NCI-H1105 (cell line): ENCODE results near the gene MDH2.
"Not testable (repeated sequence)": the region's sequence is repeated elsewhere in the genome, so short reads cannot be mapped to it uniquely, and the experiment has no call there.

Experiments used
- DNase-seq: peaks from one replicate; lab custom pipeline; 2025; lab: John Stamatoyannopoulos, UW

MDH2 gene

DNA sequence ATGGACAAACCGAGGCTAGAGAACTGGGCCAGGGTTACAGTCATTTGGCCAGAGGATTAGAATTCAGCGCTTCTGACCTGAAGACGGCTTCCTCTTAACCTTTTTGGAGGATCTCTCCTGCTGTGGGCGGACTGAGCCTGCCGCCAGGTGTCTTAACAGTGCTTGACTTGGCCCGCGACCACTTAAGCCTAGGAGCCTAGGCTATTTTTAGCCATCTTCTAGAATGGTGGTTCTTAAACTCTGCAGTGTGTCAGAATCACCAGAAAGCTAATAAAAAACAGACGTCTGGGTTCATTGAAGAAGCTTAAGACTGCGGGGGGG, 722 bp downstream of the MDH2 start:
- no peak for DNase-seq

DNA sequence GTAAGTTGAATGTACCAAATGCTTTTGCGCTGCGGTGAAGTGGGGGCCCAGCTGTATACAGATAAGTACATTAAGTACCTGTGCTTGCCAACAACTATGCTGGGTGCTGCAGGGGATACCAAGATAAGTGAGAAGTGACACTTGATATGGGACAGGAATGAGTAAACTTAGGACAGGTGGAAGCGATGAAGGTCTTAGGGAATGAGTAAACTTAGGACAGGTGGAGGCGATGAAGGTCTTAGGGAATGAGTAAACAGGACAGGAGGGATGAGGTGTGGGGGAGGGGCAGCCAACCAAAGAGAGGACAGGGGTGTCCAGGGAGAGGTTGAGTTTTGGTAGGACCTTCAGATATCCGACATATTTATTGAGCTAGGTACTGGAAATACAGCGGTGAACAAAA, 1.4 kb downstream of the MDH2 start:
- no peak for DNase-seq

DNA sequence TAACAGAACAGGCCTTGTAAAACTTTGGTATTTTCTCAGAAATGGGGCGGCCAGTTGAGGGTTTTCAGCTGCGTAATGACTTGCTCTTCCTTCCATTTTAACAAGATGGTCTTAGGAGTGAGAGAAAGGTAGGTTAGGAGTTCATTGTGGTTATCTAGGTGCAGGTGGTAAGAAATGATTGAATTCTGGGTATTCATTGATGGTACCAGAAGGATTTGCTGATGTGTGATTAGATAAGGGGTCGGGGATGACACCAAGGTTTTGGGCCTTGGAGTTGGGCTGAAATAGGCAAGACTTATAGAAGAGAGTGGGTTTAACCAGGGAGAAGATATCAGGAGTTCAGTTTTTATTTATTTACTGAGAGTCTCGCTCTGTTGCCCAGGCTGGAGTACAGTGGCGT, 2.6 kb downstream of the MDH2 start:
- DNase-seq, result no peak

DNA sequence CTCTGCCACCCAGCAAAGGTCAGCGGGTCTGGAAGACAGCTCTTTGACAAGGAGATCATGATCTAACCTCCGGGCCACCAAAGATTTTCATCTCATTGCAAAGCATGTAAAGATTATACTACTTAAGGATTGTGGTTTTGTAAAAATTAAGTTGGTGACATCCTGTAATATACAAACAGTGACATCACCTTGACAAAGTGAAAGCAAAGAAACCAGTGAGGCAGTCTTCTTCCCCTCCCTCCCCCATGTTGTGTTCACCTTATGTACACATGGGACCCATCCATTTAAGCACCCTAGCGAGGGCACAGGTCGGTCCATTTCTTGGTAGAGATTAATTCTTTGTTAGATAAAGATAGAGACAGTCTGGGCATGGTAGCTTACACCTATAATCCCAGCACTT, 3.9 kb downstream of the MDH2 start:
- no peak for DNase-seq

DNA sequence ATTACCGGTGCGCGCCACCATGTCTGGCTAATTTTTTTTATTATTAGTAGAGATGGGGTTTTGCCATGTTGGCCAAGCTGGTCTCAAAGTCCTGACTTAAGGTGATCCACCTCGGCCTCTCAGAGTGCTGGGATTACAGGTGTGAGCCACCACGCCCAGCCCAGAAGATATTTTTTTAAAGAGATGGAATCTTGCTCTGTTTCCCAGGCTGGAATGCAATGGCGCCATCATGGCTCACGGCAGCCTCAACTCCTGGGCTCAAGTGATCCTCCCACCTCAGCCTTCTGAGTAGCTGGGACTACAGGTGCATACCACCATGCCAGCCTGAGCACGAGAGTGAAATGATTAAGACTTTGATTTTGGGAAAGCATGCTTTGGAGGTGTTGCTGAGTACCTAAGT, 4.8 kb downstream of the MDH2 start:
- not testable (repeated sequence) for DNase-seq

DNA sequence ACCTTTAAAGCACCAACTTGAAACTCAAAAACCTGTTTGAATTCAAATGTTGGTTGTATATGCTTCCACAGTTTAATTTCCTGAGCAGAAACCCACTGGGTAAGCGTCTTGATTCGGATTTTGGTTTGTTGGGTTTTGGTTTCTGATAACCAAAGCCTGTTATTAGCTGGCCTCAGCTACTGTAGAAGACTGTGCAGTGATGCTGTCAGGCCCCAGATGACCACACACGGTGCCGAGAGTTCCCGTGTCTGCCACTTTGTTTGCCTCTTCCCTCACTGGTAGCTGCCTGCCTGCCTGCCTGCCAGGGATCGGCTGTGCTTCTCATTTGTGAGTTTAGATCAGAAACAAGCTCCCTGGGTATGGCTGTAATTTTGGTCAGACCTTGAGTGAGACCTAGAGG, 5.6 kb downstream of the MDH2 start:
- DNase-seq, result no peak

DNA sequence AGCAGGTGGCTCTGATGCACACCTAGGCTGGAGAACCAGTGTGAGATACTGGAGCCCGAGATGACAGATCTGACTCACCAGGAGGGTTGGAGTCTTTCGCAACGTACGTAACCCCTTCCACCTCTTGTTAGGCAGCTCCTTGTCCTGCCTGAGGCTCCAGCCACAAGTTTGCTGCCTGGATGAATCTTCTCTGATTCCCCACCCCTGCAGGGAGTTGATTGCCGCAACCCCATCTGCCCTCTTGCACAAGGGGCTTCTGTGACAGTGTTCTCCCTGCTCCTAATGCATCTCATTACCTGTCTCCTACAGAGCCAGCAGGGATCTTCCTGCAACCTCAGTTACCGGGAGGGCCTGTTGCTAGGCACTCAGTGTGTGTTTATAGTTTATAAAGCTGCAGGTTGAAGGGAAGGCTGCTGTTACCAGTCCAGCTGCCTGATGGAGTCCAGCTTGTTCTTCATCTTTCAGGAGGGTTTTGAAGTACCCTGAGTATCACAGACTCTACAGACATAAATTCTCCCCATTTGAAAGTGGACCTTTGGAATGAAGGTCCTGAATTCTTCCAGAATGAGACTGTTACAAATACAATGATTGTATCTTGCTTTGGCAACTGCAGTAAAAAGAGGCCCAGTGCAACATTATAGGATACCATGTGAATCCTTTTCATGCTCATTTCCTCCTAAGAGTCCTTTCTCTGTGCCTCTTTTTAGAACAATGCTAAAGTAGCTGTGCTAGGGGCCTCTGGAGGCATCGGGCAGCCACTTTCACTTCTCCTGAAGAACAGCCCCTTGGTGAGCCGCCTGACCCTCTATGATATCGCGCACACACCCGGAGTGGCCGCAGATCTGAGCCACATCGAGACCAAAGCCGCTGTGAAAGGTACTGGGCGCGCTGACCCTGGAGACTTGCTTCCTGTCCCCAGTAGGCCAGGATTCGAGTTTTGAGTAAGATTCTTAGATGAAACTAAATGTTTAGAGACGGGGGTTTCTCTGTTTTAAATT, 6.5 kb downstream of the MDH2 start:
- DNase-seq, result no peak

DNA sequence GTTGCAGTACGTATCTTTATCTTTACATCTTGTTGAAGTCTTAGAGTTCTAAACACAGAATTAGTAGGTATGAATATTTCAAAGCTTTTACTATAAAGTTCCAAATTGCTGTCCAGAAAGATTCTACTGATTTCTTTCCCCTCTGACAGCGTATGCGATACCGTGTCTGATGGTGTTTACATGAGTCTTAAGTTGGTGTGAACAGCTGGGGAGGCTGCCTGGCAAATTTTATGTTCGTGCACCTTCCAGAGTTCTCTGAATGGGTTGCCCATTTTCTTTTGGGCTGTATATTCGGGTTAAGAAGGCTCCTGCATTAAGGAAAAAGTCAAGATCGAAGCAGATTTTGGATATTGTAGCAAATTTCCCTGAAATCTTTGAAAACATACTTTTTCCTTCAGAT, 8.3 kb downstream of the MDH2 start:
- no peak for DNase-seq

DNA sequence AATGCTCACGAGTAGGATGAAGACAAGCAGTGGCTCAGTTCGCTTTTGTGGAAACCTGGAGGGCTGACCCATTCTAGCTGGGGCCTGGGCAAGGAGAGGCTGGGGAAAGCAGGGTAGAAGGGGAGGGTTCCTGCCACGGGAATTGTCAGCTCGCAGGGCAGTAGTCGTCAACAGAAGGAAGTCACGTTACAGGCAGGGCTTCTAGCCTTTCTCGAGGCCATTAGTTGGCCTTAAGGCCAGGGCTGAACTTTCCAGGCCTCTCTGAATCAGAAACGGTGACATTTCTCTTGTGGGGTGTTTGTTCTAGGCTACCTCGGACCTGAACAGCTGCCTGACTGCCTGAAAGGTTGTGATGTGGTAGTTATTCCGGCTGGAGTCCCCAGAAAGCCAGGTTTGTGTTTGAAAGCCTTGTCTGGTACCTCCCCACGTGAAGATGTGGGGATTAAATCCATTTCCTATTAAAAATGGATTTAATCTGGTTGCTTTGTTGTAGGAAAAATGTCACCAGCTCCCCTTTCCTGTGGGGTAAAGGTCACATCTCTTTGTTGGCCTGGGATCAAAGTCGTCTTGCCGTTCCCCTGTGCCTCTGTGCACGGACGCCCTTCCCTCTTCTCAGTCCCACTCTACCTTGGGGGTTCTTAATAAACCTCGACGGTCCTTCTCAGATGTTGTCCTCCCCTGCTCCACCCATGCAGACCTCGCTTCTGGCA, 9.4 kb downstream of the MDH2 start:
- no peak for DNase-seq

DNA sequence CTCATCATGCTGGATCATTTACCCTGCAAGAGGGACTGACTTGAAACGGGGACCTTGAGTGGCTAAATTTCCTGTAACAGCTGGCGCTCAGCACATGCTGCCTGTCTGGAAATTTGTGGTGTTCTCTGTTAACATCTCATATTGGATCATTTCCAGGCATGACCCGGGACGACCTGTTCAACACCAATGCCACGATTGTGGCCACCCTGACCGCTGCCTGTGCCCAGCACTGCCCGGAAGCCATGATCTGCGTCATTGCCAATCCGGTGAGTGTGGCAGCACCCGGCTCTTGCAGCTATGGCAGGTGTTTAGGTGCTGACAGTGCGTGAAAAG, 9.9 kb downstream of the MDH2 start:
- no peak for DNase-seq

DNA sequence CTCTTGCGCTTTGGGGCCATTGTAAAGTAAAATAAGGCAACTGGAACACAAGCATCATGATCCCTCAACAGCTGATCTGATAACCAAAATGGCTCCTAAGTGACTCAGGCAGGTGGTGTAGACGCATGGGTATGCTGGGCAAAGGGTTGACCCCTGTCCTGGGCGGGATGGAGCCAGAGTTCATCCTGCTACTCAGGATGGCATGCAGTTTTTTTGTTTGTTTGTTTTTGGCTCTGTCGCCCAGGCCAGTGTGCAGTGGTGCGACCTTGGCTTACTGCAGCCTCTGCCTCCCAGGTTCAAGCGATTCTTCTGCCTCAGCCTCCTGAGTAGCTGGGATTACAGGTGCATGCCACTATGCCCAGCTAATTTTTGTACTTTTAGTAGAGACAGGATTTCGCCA, 10.8 kb downstream of the MDH2 start:
- not testable (repeated sequence) for DNase-seq

DNA sequence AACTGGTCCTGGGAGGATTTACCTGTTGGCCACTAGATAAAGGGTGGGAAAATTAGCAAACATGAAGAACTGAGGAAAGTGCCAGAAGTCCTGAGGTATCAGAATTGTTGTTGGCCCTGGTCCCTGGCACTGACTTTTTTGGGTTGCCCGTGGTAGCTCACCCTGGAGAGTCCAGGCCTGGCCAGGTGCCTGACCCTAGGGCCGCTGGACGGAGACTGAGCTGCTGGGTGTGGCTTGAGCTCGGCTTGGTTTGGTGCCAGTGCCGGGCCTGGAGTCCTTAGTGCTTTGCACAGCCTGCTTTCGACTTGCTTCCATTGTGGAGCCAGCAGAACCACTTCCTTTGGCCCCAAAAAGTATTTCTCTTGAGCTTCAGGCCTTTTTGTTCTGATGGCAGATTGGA, 12.9 kb downstream of the MDH2 start:
- DNase-seq, result no peak

DNA sequence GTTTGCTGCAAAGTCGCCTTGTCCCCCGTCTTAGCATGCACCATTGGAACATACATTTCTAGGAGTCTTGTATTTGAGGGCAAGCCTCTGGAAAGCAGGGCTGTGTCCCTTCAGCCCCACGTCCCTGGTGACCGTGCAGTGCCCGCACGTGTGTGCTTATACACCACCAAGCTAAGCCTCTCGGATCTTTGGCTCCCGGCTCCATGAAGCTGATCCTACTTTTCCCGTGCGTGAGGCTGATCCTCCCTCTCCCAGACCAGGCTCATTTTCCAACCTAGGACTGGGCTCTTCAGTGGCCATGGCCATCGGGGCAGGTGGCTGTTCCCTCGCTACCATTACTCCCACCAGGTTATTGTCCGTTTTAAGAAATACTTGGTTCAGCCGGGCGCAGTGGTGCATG, 14.3 kb downstream of the MDH2 start:
- no peak for DNase-seq

DNA sequence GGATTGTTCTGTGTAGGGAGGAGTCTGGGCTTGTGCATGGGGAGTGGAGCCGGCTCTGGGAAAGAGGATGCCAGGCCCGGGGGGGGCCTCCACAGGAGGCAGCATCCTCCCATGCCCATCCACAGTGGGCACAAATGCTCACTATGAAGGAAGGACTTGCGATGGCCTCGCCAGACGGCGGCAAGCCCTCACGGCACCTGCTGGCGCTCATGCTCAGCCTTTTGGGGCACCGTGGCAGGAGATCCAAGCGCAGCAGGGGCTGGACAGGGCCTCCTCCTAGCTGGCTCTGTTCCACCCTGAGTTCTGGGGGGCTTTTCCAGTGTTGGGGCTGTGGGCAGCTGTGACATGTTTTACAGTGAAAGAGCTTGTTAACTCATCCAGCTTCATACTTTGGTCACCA, 15.2 kb downstream of the MDH2 start:
- no peak for DNase-seq

DNA sequence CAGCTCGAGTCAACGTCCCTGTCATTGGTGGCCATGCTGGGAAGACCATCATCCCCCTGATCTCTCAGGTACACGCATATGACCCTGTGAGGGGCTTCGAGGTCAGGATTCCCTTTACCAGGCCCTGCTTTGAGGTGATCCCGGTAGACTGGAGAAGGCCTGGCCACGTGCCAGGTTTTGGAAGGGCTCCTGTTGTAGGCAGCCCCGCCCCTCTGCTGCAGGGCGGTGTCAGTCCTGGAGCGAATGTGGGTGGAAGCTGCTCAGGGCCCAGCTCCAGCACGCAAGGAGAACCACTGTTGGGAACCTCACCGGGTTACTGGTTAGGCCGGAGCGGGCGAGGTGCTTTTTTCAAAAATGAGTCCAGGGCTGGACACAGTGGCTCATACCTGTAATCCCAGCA, 15.6 kb downstream of the MDH2 start:
- DNase-seq, result peak; percentile 30

DNA sequence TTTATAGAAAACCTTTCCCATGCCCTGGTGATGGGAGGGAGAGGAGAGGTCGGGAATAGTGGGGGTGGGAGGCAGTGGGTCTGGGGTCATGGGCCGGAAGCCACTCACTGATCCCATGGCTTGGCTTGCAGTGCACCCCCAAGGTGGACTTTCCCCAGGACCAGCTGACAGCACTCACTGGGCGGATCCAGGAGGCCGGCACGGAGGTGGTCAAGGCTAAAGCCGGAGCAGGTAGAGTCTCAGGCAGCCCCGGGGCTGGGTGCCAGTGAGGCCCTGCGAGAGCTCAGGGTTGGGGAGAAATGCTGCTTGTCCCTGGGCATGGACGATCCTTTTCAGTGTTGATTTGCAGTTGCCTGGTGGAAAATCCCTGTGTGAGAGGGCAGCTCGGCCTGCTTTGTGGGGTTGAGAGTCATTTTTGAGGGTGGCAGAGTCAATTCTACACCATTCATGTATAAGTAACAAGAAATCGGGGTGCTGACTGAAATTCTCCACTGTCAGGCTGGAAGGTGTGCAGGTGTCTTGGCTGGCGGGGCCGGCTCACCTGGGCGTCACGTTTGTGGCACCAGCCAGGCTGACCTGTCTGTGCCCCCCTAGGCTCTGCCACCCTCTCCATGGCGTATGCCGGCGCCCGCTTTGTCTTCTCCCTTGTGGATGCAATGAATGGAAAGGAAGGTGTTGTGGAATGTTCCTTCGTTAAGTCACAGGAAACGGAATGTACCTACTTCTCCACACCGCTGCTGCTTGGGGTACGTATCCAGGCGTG, 16.5 kb downstream of the MDH2 start:
- DNase-seq, result no peak

DNA sequence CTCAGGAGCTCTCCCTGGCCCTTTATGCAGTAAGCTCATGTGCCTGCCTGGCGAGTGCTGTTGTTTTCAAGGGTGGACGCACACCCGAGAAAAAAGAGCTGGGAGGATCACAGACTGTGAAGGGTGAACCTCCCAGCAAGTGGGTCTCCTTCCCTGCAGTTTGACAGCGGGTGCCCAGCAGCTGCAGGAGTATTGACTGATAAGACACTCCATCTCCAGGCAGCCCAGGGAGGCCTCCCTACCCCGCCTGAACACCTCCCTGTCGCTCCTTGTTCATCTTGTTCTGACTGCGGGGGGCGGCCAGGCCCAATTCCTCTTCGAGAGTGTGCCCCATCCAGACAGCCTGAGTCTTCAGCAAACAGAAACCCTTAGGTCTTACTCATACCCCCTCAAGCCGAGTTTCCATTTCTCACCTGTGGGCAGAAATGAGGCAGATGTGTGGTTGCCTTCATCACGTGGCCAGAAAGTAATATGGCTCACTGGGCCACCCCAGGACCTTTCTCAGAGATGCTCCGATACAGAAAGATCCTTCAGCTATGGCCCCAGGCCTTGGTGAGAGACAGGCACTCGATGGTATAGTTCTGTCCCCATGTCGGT, 17.2 kb downstream of the MDH2 start:
- no peak for DNase-seq

DNA sequence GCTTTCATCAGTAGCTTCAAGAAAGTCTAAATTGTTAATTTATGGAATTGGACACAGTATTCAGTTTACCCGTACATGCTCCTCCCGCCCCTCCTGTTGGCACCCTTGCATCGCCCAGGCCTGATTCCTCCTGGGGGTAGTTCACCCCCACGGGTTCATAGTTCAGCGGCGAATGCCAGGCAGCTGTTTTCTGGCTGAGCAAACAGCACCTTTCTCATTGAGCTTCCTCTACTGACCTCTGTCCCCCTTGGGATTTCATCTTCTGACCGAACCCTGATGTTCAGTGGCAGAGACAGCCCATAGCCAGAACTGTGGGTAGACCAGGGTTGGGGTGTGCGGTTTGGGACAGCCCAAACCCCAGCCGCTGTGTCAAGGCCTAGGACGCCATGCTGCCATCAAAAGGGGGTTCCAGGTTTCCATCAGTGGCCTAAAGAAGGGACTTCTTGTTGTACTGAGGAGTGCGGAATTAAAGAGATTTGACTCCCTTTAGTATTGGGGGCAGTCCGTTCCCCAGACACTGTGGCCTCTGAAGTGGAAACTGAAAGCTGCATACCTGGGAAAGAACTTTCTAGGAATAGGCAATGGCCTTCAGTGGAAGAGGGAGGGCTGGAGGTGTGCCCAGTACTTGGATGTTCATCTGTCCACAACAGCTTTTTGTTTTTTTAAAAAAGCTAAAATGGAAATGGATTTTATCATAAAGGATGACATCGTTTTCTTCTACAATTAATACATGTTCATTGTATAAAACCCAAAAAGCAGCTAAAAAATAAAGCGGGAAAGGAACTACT, 19.0 kb downstream of the MDH2 start:
- no peak for DNase-seq

DNA sequence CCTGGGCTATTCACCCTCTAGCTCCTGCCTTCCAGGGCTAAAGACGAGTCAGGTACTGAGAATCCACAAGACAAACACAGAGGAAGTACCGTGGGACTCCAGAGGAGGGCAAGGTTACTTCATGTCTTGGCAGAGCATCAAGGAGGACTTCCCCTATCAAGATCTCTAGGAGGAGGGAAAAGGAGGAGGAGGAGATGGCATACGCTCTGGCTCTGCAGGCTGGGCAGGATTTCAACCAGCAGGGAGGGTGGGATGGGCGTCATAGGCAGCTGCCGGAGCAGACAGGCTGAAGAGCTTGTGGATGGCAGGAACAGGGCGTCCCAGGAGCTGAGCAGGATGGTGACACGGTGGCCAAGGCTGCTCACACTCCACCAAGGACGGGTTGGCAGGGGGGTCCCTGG, 21.3 kb downstream of the MDH2 start:
- no peak for DNase-seq

DNA sequence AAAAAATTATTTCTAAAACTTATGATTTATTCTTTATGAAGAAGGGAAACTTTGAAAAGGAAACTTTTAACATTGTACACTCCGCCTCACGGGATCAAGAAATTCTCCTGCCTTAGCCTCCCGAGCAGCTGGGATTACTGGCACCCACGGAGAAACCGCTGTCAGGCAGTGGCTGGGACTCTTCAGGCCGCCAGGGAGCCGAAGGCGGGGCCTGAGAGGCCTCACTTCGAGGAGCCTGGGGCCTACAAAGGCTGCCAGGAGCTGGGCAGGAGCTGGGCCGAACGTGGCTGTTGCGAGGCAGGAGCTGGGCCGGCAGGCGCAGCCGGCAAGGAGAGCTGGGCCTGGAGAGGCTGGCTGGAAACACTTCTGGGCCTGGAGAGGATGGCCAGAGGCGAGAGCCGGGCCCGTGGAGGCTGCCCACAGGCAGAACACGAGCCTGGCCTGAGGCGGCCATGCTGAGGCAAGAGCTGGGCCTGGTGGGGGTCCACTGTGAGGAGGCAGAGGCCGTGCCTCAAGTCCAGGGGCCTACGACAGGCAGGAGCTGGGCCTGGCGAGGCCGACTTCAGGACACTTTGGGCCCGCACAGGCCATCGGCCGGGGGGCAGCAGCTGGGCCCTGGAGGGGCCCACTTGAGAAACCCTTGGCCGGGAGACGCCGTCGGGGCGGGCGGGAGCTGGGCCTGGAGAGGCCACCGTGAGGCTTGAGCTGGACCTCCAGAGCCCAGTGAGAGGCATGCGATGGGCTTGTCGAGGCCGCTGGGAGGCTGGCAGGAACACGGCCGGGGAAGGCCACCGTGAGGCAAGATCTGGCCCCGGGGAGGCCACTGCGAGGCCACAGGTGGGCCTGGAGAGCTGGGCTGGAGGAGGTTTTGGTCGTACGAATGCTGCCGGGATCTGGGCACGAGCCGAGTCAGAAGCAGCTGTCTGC, 23.7 kb downstream of the MDH2 start:
- DNase-seq, result no peak
